ENCODE measurements around the gene TNXB. TPM values are rescaled to one million over a fixed set of nuclear protein-coding genes. Genes with fewer than 3 reads are reported as not detected.
"Not testable (repeated sequence)": the region's sequence is repeated elsewhere in the genome, so short reads cannot be mapped to it uniquely, and the experiment has no call there.

Gene TNXB
- total RNA-seq, 1 experiment from 2014 or later, result 0.22 TPM

GRCh38 chr6:32100251-32100650 is 8.9 kb downstream of the TNXB start:
- H3K9me3 ChIP-seq (ENCODE audit: low read length); H3K27me3 ChIP-seq (ENCODE audit: low read length); H4K20me1 ChIP-seq (ENCODE audit: insufficient read depth, low read depth, low read length); H3K27ac ChIP-seq (ENCODE audit: low read length); DNase-seq; H3K9ac ChIP-seq (ENCODE audit: low read length); H3K4me3 ChIP-seq (ENCODE audit: low read length); H3K79me2 ChIP-seq (ENCODE audit: low read length); H2AFZ ChIP-seq (ENCODE audit: low read length); H3K36me3 ChIP-seq (ENCODE audit: insufficient read depth, low read length); H3K4me1 ChIP-seq (ENCODE audit: low read length); H3K4me2 ChIP-seq (ENCODE audit: low read depth, low read length, poor library complexity, severe bottlenecking); H3K9me2 ChIP-seq (replicated peaks; ENCODE audit: insufficient read depth, low read length): not testable (repeated sequence)

- Histone ChIP-seq H3K27me3 (ENCODE audit: low read length) (no peaks in the 10 kb centered on the region), H3K4me2 (ENCODE audit: low read depth, low read length, poor library complexity, severe bottlenecking) (no peak overlapping the region), H3K79me2 (ENCODE audit: low read length) (no peaks in the 10 kb centered on the region), H3K4me1 (ENCODE audit: low read length) (no peaks in the 10 kb centered on the region), H3K9me2 (replicated peaks; ENCODE audit: insufficient read depth, low read length) (no peaks in the 10 kb centered on the region), H3K27ac (ENCODE audit: low read length) (no peak overlapping the region), H3K9me3 (ENCODE audit: low read length) (no peaks in the 10 kb centered on the region), H3K4me3 (ENCODE audit: low read length) (no peak overlapping the region), H3K36me3 (ENCODE audit: insufficient read depth, low read length) (no peaks in the 10 kb centered on the region), H2AFZ (ENCODE audit: low read length) (no peak overlapping the region), H3K9ac (ENCODE audit: low read length) (no peak overlapping the region), H4K20me1 (ENCODE audit: insufficient read depth, low read depth, low read length) (no peaks in the 10 kb centered on the region)
- DNase-seq, result no peak
Observed at GRCh38 chr6:32097364-32097763, 11.8 kb downstream of the TNXB start.

- DNase-seq, result no peak
- no peaks in the 10 kb centered on the region for H3K9me2 ChIP-seq (replicated peaks; ENCODE audit: insufficient read depth, low read length)
- no peaks in the 10 kb centered on the region for H3K27me3 ChIP-seq (ENCODE audit: low read length)
- H2AFZ ChIP-seq (ENCODE audit: low read length), result no peak overlapping the region
- no peaks in the 10 kb centered on the region for H3K36me3 ChIP-seq (ENCODE audit: insufficient read depth, low read length)
- H3K79me2 ChIP-seq (ENCODE audit: low read length), result no peaks in the 10 kb centered on the region
- no peak overlapping the region for H3K9ac ChIP-seq (ENCODE audit: low read length)
- H3K4me1 ChIP-seq (ENCODE audit: low read length), result no peaks in the 10 kb centered on the region
- H3K4me3 ChIP-seq (ENCODE audit: low read length), result no peak overlapping the region
- no peak overlapping the region for H3K27ac ChIP-seq (ENCODE audit: low read length)
- no peak overlapping the region for H3K4me2 ChIP-seq (ENCODE audit: low read depth, low read length, poor library complexity, severe bottlenecking)
- H4K20me1 ChIP-seq (ENCODE audit: insufficient read depth, low read depth, low read length), result no peaks in the 10 kb centered on the region
- no peaks in the 10 kb centered on the region for H3K9me3 ChIP-seq (ENCODE audit: low read length)
Observed at GRCh38 chr6:32096394-32097258, 12.5 kb downstream of the TNXB start.

GRCh38 chr6:32096087-32096393 is 13.1 kb downstream of the TNXB start:
- DNase-seq, result no peak
- Histone ChIP-seq H3K36me3 (ENCODE audit: insufficient read depth, low read length) (no peaks in the 10 kb centered on the region), H3K9me2 (replicated peaks; ENCODE audit: insufficient read depth, low read length) (no peaks in the 10 kb centered on the region), H3K79me2 (ENCODE audit: low read length) (no peaks in the 10 kb centered on the region), H3K4me1 (ENCODE audit: low read length) (no peaks in the 10 kb centered on the region), H3K9me3 (ENCODE audit: low read length) (no peaks in the 10 kb centered on the region), H4K20me1 (ENCODE audit: insufficient read depth, low read depth, low read length) (no peaks in the 10 kb centered on the region), H3K4me3 (ENCODE audit: low read length) (no peak overlapping the region), H3K27ac (ENCODE audit: low read length) (no peak overlapping the region), H3K4me2 (ENCODE audit: low read depth, low read length, poor library complexity, severe bottlenecking) (no peak overlapping the region), H3K27me3 (ENCODE audit: low read length) (no peaks in the 10 kb centered on the region), H3K9ac (ENCODE audit: low read length) (no peak overlapping the region), H2AFZ (ENCODE audit: low read length) (no peak overlapping the region)

GRCh38 chr6:32095338-32096086 is 13.6 kb downstream of the TNXB start:
- H3K4me2 ChIP-seq (ENCODE audit: low read depth, low read length, poor library complexity, severe bottlenecking), result no peak overlapping the region
- no peaks in the 10 kb centered on the region for H3K4me1 ChIP-seq (ENCODE audit: low read length)

GRCh38 chr6:32092760-32093497 is 16.2 kb downstream of the TNXB start:
- H3K4me2 ChIP-seq (ENCODE audit: low read depth, low read length, poor library complexity, severe bottlenecking), result no peak overlapping the region
- no peak overlapping the region for H3K27ac ChIP-seq (ENCODE audit: low read length)
- no peaks in the 10 kb centered on the region for H3K9me3 ChIP-seq (ENCODE audit: low read length)
- H3K9ac ChIP-seq (ENCODE audit: low read length), result no peak overlapping the region
- no peaks in the 10 kb centered on the region for H3K4me1 ChIP-seq (ENCODE audit: low read length)
- H3K27me3 ChIP-seq (ENCODE audit: low read length), result no peaks in the 10 kb centered on the region
- no peak overlapping the region for H3K4me3 ChIP-seq (ENCODE audit: low read length)
- no peak overlapping the region for H2AFZ ChIP-seq (ENCODE audit: low read length)
- H3K36me3 ChIP-seq (ENCODE audit: insufficient read depth, low read length), result no peaks in the 10 kb centered on the region
- DNase-seq, result no peak
- no peaks in the 10 kb centered on the region for H3K79me2 ChIP-seq (ENCODE audit: low read length)
- no peaks in the 10 kb centered on the region for H4K20me1 ChIP-seq (ENCODE audit: insufficient read depth, low read depth, low read length)
- H3K9me2 ChIP-seq (replicated peaks; ENCODE audit: insufficient read depth, low read length), result no peaks in the 10 kb centered on the region

More at GRCh38 chr6:32095338-32096086, 13.6 kb downstream of the TNXB start:
- no peak for DNase-seq
- H3K9ac ChIP-seq (ENCODE audit: low read length), result no peak overlapping the region
- H3K36me3 ChIP-seq (ENCODE audit: insufficient read depth, low read length), result no peaks in the 10 kb centered on the region
- no peaks in the 10 kb centered on the region for H3K79me2 ChIP-seq (ENCODE audit: low read length)
- H3K9me3 ChIP-seq (ENCODE audit: low read length), result no peaks in the 10 kb centered on the region
- no peaks in the 10 kb centered on the region for H3K9me2 ChIP-seq (replicated peaks; ENCODE audit: insufficient read depth, low read length)
- H4K20me1 ChIP-seq (ENCODE audit: insufficient read depth, low read depth, low read length), result no peaks in the 10 kb centered on the region
- no peak overlapping the region for H2AFZ ChIP-seq (ENCODE audit: low read length)
- H3K27me3 ChIP-seq (ENCODE audit: low read length), result no peaks in the 10 kb centered on the region
- H3K4me3 ChIP-seq (ENCODE audit: low read length), result no peak overlapping the region
- no peak overlapping the region for H3K27ac ChIP-seq (ENCODE audit: low read length)

- no peaks in the 10 kb centered on the region for H3K9me3 ChIP-seq (ENCODE audit: low read length)
- H3K9ac ChIP-seq (ENCODE audit: low read length), result no peak overlapping the region
- H4K20me1 ChIP-seq (ENCODE audit: insufficient read depth, low read depth, low read length), result no peaks in the 10 kb centered on the region
- H3K4me2 ChIP-seq (ENCODE audit: low read depth, low read length, poor library complexity, severe bottlenecking), result no peak overlapping the region
- H2AFZ ChIP-seq (ENCODE audit: low read length), result no peak overlapping the region
- H3K9me2 ChIP-seq (replicated peaks; ENCODE audit: insufficient read depth, low read length), result no peaks in the 10 kb centered on the region
- no peaks in the 10 kb centered on the region for H3K36me3 ChIP-seq (ENCODE audit: insufficient read depth, low read length)
- H3K4me1 ChIP-seq (ENCODE audit: low read length), result peaks cover 9% of the 10 kb centered on the region
- no peaks in the 10 kb centered on the region for H3K27me3 ChIP-seq (ENCODE audit: low read length)
- no peaks in the 10 kb centered on the region for H3K79me2 ChIP-seq (ENCODE audit: low read length)
- DNase-seq, result no peak
- no peak overlapping the region for H3K27ac ChIP-seq (ENCODE audit: low read length)
- no peak overlapping the region for H3K4me3 ChIP-seq (ENCODE audit: low read length)
Observed at GRCh38 chr6:32089082-32089828, 19.9 kb downstream of the TNXB start.
